Calu3 (cell line): ENCODE data around the gene C1orf56. TPM values are rescaled to one million over a fixed set of nuclear protein-coding genes. Genes with fewer than 3 reads are reported as not detected.

ENCODE experiments used
- BruUV-seq: library from RNA; stranded (reverse); fragments of 400-500 nt; replicated peaks from 2 replicates; lab custom pipeline; 2021; lab: Mats Ljungman, UMichigan
- CTCF ChIA-PET: fragments of 300-600 bp; sonication (Branson Sonifier 250); formaldehyde crosslinking; loops from one replicate; lab custom pipeline; 2022; ENCODE audit warnings: antibody characterized with exemption; lab: Charles Lee
- DNase-seq: peaks from one replicate; pipeline ENCODE4 v3.0.0; 2022
- H3K27ac Mint-ChIP-seq: one replicate; pipeline ENCODE4 v1.8.0; 2022; ENCODE audit warnings: mixed read lengths; ENCODE audit not compliant: unreplicated experiment
- H3K27me3 Mint-ChIP-seq: one replicate; pipeline ENCODE4 v1.8.0; 2022; ENCODE audit warnings: mixed read lengths; ENCODE audit not compliant: unreplicated experiment
- H3K36me3 Mint-ChIP-seq: one replicate; pipeline ENCODE4 v1.8.0; 2022; ENCODE audit warnings: mild to moderate bottlenecking, moderate library complexity, mixed read lengths; ENCODE audit not compliant: insufficient read depth, unreplicated experiment
- H3K4me1 Mint-ChIP-seq: one replicate; pipeline ENCODE4 v1.8.0; 2022; ENCODE audit warnings: mild to moderate bottlenecking, low read depth, mixed read lengths; ENCODE audit not compliant: unreplicated experiment
- H3K4me3 Mint-ChIP-seq: one replicate; pipeline ENCODE4 v1.8.0; 2022; ENCODE audit warnings: mild to moderate bottlenecking, low read depth, moderate library complexity, mixed read lengths; ENCODE audit not compliant: unreplicated experiment
- H3K9me3 Mint-ChIP-seq: one replicate; pipeline ENCODE4 v1.8.0; 2022; ENCODE audit warnings: low read depth, mixed read lengths; ENCODE audit not compliant: unreplicated experiment
- intact Hi-C: fragments of 100-400 bp; cut with micrococcal nuclease; formaldehyde crosslinking; loops from one replicate; pipeline ENCODE4 v1.10.0; 2022; ENCODE audit not compliant: unreplicated experiment
- total RNA-seq: library from RNA; stranded (reverse); gene quantifications from 2 replicates; pipeline ENCODE4 v1.2.3, GENCODE V29; 2022
- TF ChIP-seq, protein P1 (sequence below): fragments of 200-600 bp; IDR thresholded peaks from one replicate; pipeline ENCODE4 v1.8.0; 2022; ENCODE audit warnings: antibody characterized with exemption; ENCODE audit not compliant: unreplicated experiment

Gene C1orf56
- total RNA-seq, 1 experiment from 2014 or later = 8.5 TPM

DNA sequence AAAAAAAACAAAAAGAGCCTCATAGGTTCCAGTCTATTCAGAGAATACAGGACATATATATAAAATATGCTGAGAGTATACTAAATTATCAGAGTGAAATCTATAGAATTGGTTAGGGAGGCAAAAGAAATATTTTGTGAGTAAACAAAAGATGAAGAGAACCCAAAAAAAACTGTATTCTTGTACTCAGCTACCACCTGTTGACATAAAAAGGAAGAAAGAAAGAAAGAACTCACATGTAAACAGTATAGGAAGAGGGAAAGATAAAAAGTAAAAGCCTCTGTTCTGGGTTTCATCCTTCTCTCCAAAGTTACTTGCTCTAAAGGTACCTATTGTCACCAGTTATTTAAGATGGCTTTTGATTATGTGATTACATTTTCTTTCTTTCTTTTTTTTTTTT lies 21.1 kb upstream of the C1orf56 start:
- BruUV-seq = no TSS peak
- no peaks in the 10 kb centered on the region for H3K4me1 Mint-ChIP-seq
- no peak overlapping the region for H3K4me3 Mint-ChIP-seq
- no peaks in the 10 kb centered on the region for H3K9me3 Mint-ChIP-seq
- intact Hi-C loops = no loop called here
- TF ChIP-seq, protein P1, sequence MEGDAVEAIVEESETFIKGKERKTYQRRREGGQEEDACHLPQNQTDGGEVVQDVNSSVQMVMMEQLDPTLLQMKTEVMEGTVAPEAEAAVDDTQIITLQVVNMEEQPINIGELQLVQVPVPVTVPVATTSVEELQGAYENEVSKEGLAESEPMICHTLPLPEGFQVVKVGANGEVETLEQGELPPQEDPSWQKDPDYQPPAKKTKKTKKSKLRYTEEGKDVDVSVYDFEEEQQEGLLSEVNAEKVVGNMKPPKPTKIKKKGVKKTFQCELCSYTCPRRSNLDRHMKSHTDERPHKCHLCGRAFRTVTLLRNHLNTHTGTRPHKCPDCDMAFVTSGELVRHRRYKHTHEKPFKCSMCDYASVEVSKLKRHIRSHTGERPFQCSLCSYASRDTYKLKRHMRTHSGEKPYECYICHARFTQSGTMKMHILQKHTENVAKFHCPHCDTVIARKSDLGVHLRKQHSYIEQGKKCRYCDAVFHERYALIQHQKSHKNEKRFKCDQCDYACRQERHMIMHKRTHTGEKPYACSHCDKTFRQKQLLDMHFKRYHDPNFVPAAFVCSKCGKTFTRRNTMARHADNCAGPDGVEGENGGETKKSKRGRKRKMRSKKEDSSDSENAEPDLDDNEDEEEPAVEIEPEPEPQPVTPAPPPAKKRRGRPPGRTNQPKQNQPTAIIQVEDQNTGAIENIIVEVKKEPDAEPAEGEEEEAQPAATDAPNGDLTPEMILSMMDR = no peak
- DNase-seq = no peak
- H3K27ac Mint-ChIP-seq = no peak overlapping the region
- H3K27me3 Mint-ChIP-seq = no peaks in the 10 kb centered on the region
- CTCF ChIA-PET = no interaction called here
- H3K36me3 Mint-ChIP-seq = peaks cover 10% of the 10 kb centered on the region

DNA sequence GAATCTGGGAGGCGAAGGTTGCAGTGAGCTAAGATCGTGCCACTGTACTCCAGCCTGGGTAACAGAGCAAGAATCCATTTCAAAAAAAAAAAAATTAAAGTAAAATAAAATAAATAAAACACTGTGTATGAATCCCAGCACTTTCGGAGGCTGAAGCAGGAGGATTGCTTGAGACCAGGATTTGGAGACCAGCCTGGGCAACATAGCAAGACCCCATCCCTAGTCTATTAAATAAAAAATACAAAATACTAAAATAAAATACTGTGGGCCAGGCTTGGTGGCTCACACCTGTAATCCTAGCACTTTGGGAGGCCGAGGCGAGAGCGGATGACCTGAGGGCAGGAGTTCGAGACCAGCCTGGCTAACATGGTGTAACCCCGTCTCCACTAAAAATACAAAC lies 15.4 kb upstream of the C1orf56 start:
- intact Hi-C loops = no loop called here
- CTCF ChIA-PET = interaction anchor here (0.6 kb wide), 1 partner anchor 9 kb away, joined by 3 read pairs; no protein-coding TSS in a partner anchor
- Mint-ChIP-seq H3K4me1 (peaks cover 9% of the 10 kb centered on the region), H3K4me3 (no peak overlapping the region), H3K27ac (no peak overlapping the region), H3K36me3 (peaks cover 10% of the 10 kb centered on the region), H3K9me3 (no peaks in the 10 kb centered on the region), H3K27me3 (no peaks in the 10 kb centered on the region)
- DNase-seq = no peak
- BruUV-seq = no TSS peak
- TF ChIP-seq, protein P1 = no peak

DNA sequence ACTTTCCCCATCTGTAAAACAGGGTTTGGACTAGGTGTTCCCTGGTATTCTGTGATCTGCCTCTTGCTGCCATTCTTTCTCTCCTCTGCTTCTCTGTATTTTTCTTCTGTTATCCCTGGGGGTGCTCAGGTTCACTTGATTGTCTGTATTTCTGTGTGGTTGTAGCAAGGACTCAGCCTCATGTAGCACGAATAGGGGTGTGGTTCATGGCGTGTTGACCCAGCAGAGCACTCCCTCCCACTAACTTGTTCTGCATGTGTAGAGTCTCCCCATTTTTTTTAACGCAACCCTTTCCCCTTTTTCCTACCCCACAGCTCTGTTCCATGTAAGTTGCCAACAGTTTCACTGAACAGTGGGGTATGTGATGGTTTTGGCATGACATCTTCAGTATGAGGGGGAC lies 12.4 kb upstream of the C1orf56 start:
- Mint-ChIP-seq H3K4me3 (no peak overlapping the region), H3K36me3 (peaks cover 10% of the 10 kb centered on the region), H3K4me1 (peaks cover 9% of the 10 kb centered on the region), H3K9me3 (no peaks in the 10 kb centered on the region), H3K27ac (no peak overlapping the region), H3K27me3 (no peaks in the 10 kb centered on the region)
- TF ChIP-seq, protein P1 = no peak
- CTCF ChIA-PET = interaction anchor here (1.1 kb wide), 1 partner anchor 29 kb away, joined by 3 read pairs; the partner anchor contains the start of gene MINDY1
- DNase-seq = no peak
- intact Hi-C loops = no loop called here
- no TSS peak for BruUV-seq

DNA sequence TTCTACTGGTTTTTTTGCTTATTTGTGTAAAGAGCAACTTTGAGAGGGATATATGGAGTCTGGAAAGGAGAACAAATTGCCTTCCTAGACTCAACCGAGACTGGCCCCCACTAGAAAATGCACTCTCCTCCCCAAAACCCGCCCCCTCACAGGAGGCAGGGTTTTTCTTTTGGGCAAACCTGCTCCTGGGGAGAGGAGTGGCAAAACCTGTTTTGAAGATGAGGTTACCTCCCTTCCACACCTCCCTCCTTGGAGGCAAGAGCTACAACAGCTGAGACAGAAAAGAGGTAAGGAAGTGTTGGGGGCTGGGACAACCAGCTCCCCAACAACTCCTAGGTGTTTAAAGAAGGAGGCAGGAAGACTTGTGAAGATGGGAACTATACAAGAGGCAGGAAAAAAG lies 11.2 kb upstream of the C1orf56 start, which contains the start of gene BNIPL:
TSS of gene BNIPL (plus strand) at position 231 of the 400 bp plus-strand sequence. CDS start at position 371, 140 bp downstream.
- Mint-ChIP-seq H3K4me1 (peaks cover 9% of the 10 kb centered on the region), H3K27ac (no peak within 1 kb of the TSS), H3K4me3 (no peak within 1 kb of the TSS), H3K27me3 (no peaks in the 10 kb centered on the region), H3K36me3 (peaks cover 6% of the 10 kb centered on the region), H3K9me3 (no peaks in the 10 kb centered on the region)
- CTCF ChIA-PET = no interaction called here
- no TSS peak for BruUV-seq
- DNase-seq = no peak
- intact Hi-C loops = no loop called here
- TF ChIP-seq, protein P1 = no peak
